ENCODE results near the gene SUSD4. TPM values are rescaled to one million over a fixed set of nuclear protein-coding genes. Genes with fewer than 3 reads are reported as not detected.

Gene SUSD4
- total RNA-seq, 3 donors from 2014 or later (not counting 1 experiment from before 2014, with no cell fraction given), result 0.60 to 1.1 TPM; not detected in 1

GRCh38 chr1:223340637-223341036, 23.3 kb downstream of the SUSD4 start:
- no peaks in the 10 kb centered on the region for H3K27me3 ChIP-seq (ENCODE audit: control insufficient read depth, insufficient read depth, low read length)
- ATAC-seq, result no peak
- WGBS (ENCODE audit: insufficient coverage), result 100% methylated on average over 3 of the region's 3 CpGs
- no peaks in the 10 kb centered on the region for H3K36me3 ChIP-seq (ENCODE audit: control insufficient read depth, insufficient read depth, low read length)
- H3K9me3 Mint-ChIP-seq, result no peaks in the 10 kb centered on the region
- no peaks in the 10 kb centered on the region for H3K4me1 ChIP-seq (ENCODE audit: control insufficient read depth, insufficient read depth, low read length)
- H3K9me3 ChIP-seq (ENCODE audit: control insufficient read depth, insufficient read depth, low read length), result no peaks in the 10 kb centered on the region
- no peak overlapping the region for H3K27ac ChIP-seq (ENCODE audit: low read length)
- intact Hi-C loops (cut with micrococcal nuclease), result no loop called here
- H3K27me3 Mint-ChIP-seq (ENCODE audit: low read depth in 2 of 2), result peaks cover 10 to 19% of the 10 kb centered on the region in 2 donors
- H3K4me3 ChIP-seq (ENCODE audit: low read length), result no peak overlapping the region
- DNase-seq, result no peak
- H3K4me1 Mint-ChIP-seq, result no peaks in the 10 kb centered on the region
- TF ChIP-seq CTCF (IDR thresholded peaks at IDR 0.05), result no peak
- H3K36me3 Mint-ChIP-seq, result no peaks in the 10 kb centered on the region
- no peak overlapping the region for H3K27ac Mint-ChIP-seq
- H3K4me3 Mint-ChIP-seq, result no peak overlapping the region

- DNase-seq, result no peak
- no peak overlapping the region for H3K4me3 ChIP-seq (ENCODE audit: low read length)
- H3K4me1 Mint-ChIP-seq, result no peaks in the 10 kb centered on the region
- H3K9me3 Mint-ChIP-seq, result no peaks in the 10 kb centered on the region
- H3K36me3 ChIP-seq (ENCODE audit: control insufficient read depth, insufficient read depth, low read length), result no peaks in the 10 kb centered on the region
- WGBS (ENCODE audit: insufficient coverage), result 90% methylated on average over 7 of the region's 7 CpGs
- no peak for ATAC-seq
- no peak overlapping the region for H3K27ac ChIP-seq (ENCODE audit: low read length)
- no peaks in the 10 kb centered on the region for H3K4me1 ChIP-seq (ENCODE audit: control insufficient read depth, insufficient read depth, low read length)
- no peak overlapping the region for H3K27ac Mint-ChIP-seq
- intact Hi-C loops (cut with micrococcal nuclease), result no loop called here
- H3K9me3 ChIP-seq (ENCODE audit: control insufficient read depth, insufficient read depth, low read length), result no peaks in the 10 kb centered on the region
- no peaks in the 10 kb centered on the region for H3K27me3 ChIP-seq (ENCODE audit: control insufficient read depth, insufficient read depth, low read length)
- no peaks in the 10 kb centered on the region for H3K36me3 Mint-ChIP-seq
- TF ChIP-seq CTCF (IDR thresholded peaks at IDR 0.05), result no peak
- no peak overlapping the region for H3K4me3 Mint-ChIP-seq
- peaks cover 13 to 19% of the 10 kb centered on the region in 2 donors for H3K27me3 Mint-ChIP-seq (ENCODE audit: low read depth in 2 of 2)
Observed at GRCh38 chr1:223339861-223340260, 24.1 kb downstream of the SUSD4 start.

- ATAC-seq, result no peak
- Histone ChIP-seq H3K4me1 (ENCODE audit: control insufficient read depth, insufficient read depth, low read length) (no peaks in the 10 kb centered on the region), H3K36me3 (ENCODE audit: control insufficient read depth, insufficient read depth, low read length) (no peaks in the 10 kb centered on the region), H3K9me3 (ENCODE audit: control insufficient read depth, insufficient read depth, low read length) (no peaks in the 10 kb centered on the region), H3K4me3 (ENCODE audit: low read length) (no peak overlapping the region), H3K27me3 (ENCODE audit: control insufficient read depth, insufficient read depth, low read length) (no peaks in the 10 kb centered on the region), H3K27ac (ENCODE audit: low read length) (no peak overlapping the region)
- no peak for TF ChIP-seq CTCF (IDR thresholded peaks at IDR 0.05)
- Mint-ChIP-seq H3K9me3 (no peaks in the 10 kb centered on the region), H3K4me1 (no peaks in the 10 kb centered on the region), H3K4me3 (no peak overlapping the region), H3K27me3 (ENCODE audit: low read depth in 2 of 2) (peaks cover 13 to 19% of the 10 kb centered on the region in 2 donors), H3K36me3 (no peaks in the 10 kb centered on the region), H3K27ac (no peak overlapping the region)
- WGBS (ENCODE audit: insufficient coverage), result 88% methylated on average over 11 of the region's 12 CpGs
- intact Hi-C loops (cut with micrococcal nuclease), result no loop called here
- DNase-seq, result no peak
Observed at GRCh38 chr1:223338811-223339746, 24.9 kb downstream of the SUSD4 start.

All from natural killer cell (primary cell).